ENCODE measurements around the gene RGP1.

The RGP1 gene

DNA sequence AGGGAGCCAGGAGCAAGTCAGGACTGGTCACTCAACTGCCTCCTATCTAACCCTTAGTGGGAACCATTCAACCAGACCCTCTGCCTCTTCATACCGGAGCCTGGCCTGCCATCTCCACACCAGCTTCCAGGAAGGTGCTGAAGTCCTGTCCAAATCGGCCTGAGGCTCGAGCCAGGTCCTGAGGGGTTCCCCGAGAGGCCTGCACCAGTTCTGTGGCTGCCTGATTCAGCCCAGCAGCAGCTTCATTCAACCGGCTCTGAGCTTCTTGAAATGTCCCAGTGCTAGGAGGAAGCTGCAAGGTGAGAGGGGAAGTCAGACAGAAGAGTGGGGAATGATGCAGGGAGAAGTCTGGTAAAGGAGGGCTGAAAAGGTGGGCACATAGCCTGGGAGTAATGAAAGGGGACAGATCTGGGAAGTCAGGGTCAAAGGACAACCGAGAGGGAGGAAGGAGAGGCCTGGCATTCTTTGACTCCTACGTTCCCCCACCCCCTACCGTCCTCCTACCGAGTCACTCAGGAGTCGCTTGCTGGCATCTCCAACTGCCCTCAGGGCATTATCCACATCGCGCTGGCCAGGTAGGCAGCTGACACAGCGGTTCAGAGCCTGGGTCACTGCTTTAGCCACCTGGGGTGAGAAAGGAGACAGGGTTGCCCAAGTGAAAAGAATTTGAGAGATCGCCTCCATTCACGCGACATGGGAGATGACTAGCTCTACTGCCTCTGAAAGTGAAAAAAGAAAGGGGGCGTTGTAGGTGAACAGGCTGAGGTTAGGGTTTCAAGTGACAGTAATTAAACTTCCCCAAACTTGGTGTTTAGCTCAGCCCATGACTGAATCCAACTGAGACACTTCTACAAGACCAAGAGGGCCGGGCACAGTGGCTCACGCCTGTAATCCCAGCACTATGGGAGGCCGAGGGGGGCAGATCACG is 37.3 kb upstream of the RGP1 start:
- Histone ChIP-seq H3K23ac (ENCODE audit: low read length) (no peak overlapping the region), H3K4ac (ENCODE audit: low read depth, low read length) (no peak overlapping the region), H3K4me1 (ENCODE audit: control insufficient read depth, low read depth, low read length) (no peaks in the 10 kb centered on the region), H2BK5ac (ENCODE audit: low read length) (no peak overlapping the region), H3K18ac (ENCODE audit: low read length) (no peak overlapping the region), H3K36me3 (ENCODE audit: control insufficient read depth, insufficient read depth, low read length) (peaks cover 38% of the 10 kb centered on the region), H2BK120ac (ENCODE audit: low read depth, low read length) (no peak overlapping the region), H2AK5ac (ENCODE audit: low read length) (no peak overlapping the region), H3K27me3 (ENCODE audit: insufficient read depth, low read length, poor library complexity) (no peaks in the 10 kb centered on the region), H3K4me3 (ENCODE audit: low read length) (no peak overlapping the region), H3K56ac (ENCODE audit: low read length) (no peak overlapping the region), H3K79me1 (ENCODE audit: low read length) (no peaks in the 10 kb centered on the region), H4K5ac (ENCODE audit: low read length) (no peak overlapping the region), H3K27ac (ENCODE audit: low read depth, low read length) (no peak overlapping the region), H3K79me2 (ENCODE audit: control insufficient read depth, insufficient read depth, low read length) (no peaks in the 10 kb centered on the region), H3K4me2 (ENCODE audit: low read length) (no peak overlapping the region), H3K9ac (ENCODE audit: low read length) (no peak overlapping the region), H4K8ac (ENCODE audit: low read depth, low read length) (no peak overlapping the region), H2BK15ac (replicated peaks; ENCODE audit: low read depth) (no peak overlapping the region)
- no CpG with 5 or more reads among the region's 21 CpGs for WGBS (ENCODE audit: extremely low coverage, insufficient coverage, low lambda C conversion rate)
- no peak for DNase-seq

DNA sequence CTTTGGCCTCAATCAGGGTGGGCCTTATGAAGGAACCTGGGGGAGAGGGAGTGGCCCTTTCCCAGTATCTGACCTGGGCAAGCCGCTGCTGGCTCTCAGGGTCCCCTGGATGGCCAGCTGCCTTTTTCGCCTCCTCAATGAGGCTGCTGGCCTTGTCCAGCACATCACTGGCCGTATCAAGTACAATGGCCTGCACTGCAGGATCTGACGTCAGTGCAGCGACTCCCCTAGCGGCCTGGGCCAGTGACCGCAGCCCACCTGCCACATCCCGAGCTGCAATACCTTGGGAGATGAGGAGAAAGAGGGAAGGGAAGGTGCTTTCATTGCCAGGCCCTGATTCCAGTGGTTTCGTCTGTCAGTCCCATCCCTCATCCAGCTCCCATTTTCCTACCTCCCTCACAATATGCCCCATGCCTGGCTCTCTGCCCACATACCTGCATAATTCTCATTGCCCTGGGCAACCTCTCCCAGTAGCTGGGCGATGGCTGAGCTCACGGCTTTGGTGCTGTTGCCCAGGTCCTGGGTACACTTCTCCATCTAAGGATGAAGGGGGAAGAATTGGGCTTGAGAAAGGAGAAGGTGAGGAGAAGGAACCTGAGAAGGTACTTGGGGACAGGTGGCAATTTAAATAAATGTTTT is 36.2 kb upstream of the RGP1 start:
- no peak overlapping the region for H2AK5ac ChIP-seq (ENCODE audit: low read length)
- H3K18ac ChIP-seq (ENCODE audit: low read length): no peak overlapping the region
- no peak overlapping the region for H2BK5ac ChIP-seq (ENCODE audit: low read length)
- no peak overlapping the region for H2BK15ac ChIP-seq (replicated peaks; ENCODE audit: low read depth)
- H3K56ac ChIP-seq (ENCODE audit: low read length): no peak overlapping the region
- no peak overlapping the region for H4K5ac ChIP-seq (ENCODE audit: low read length)
- H3K4me2 ChIP-seq (ENCODE audit: low read length): no peak overlapping the region
- H3K9ac ChIP-seq (ENCODE audit: low read length): no peak overlapping the region
- no peak overlapping the region for H3K4me3 ChIP-seq (ENCODE audit: low read length)
- no peak overlapping the region for H3K23ac ChIP-seq (ENCODE audit: low read length)
- no peaks in the 10 kb centered on the region for H3K79me2 ChIP-seq (ENCODE audit: control insufficient read depth, insufficient read depth, low read length)
- no peaks in the 10 kb centered on the region for H3K4me1 ChIP-seq (ENCODE audit: control insufficient read depth, low read depth, low read length)
- no peak overlapping the region for H3K4ac ChIP-seq (ENCODE audit: low read depth, low read length)
- DNase-seq: no peak
- H4K8ac ChIP-seq (ENCODE audit: low read depth, low read length): no peak overlapping the region
- peaks cover 38% of the 10 kb centered on the region for H3K36me3 ChIP-seq (ENCODE audit: control insufficient read depth, insufficient read depth, low read length)
- H3K27ac ChIP-seq (ENCODE audit: low read depth, low read length): no peak overlapping the region
- no CpG with 5 or more reads among the region's 11 CpGs for WGBS (ENCODE audit: extremely low coverage, insufficient coverage, low lambda C conversion rate)
- no peak overlapping the region for H2BK120ac ChIP-seq (ENCODE audit: low read depth, low read length)
- H3K79me1 ChIP-seq (ENCODE audit: low read length): no peaks in the 10 kb centered on the region
- no peaks in the 10 kb centered on the region for H3K27me3 ChIP-seq (ENCODE audit: insufficient read depth, low read length, poor library complexity)

DNA sequence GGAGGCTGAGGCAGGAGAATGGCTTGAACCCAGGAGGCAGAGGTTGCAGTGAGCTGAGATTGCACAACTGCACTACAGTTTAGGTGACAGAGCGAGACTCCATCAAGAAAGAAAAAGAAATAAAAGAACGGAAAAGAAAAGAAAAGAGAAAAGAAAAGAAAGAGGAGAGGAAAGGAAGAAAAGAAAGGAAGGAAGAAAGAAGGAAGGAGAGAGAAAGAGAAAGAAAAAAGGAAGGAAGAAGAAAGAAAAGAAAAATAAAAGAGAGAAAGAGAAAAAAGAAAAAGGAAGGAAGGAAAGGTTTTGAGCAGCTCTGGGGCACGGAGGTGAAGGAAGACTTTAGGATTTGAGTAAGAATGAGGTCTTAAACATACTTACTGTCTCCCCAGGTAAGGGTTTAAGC is 35.5 kb upstream of the RGP1 start:
- no peak overlapping the region for H4K5ac ChIP-seq (ENCODE audit: low read length)
- WGBS (ENCODE audit: extremely low coverage, insufficient coverage, low lambda C conversion rate): no CpG with 5 or more reads among the region's 3 CpGs
- no peaks in the 10 kb centered on the region for H3K79me2 ChIP-seq (ENCODE audit: control insufficient read depth, insufficient read depth, low read length)
- H3K4me2 ChIP-seq (ENCODE audit: low read length): no peak overlapping the region
- H2BK5ac ChIP-seq (ENCODE audit: low read length): no peak overlapping the region
- H3K56ac ChIP-seq (ENCODE audit: low read length): no peak overlapping the region
- H3K4me1 ChIP-seq (ENCODE audit: control insufficient read depth, low read depth, low read length): no peaks in the 10 kb centered on the region
- no peaks in the 10 kb centered on the region for H3K27me3 ChIP-seq (ENCODE audit: insufficient read depth, low read length, poor library complexity)
- H3K36me3 ChIP-seq (ENCODE audit: control insufficient read depth, insufficient read depth, low read length): peaks cover 39% of the 10 kb centered on the region
- no peak overlapping the region for H2AK5ac ChIP-seq (ENCODE audit: low read length)
- no peak overlapping the region for H4K8ac ChIP-seq (ENCODE audit: low read depth, low read length)
- H3K4me3 ChIP-seq (ENCODE audit: low read length): no peak overlapping the region
- H3K18ac ChIP-seq (ENCODE audit: low read length): no peak overlapping the region
- DNase-seq: no peak
- H3K23ac ChIP-seq (ENCODE audit: low read length): no peak overlapping the region
- no peak overlapping the region for H2BK15ac ChIP-seq (replicated peaks; ENCODE audit: low read depth)
- H3K79me1 ChIP-seq (ENCODE audit: low read length): no peaks in the 10 kb centered on the region
- no peak overlapping the region for H3K27ac ChIP-seq (ENCODE audit: low read depth, low read length)
- H3K9ac ChIP-seq (ENCODE audit: low read length): no peak overlapping the region
- H3K4ac ChIP-seq (ENCODE audit: low read depth, low read length): no peak overlapping the region
- no peak overlapping the region for H2BK120ac ChIP-seq (ENCODE audit: low read depth, low read length)

DNA sequence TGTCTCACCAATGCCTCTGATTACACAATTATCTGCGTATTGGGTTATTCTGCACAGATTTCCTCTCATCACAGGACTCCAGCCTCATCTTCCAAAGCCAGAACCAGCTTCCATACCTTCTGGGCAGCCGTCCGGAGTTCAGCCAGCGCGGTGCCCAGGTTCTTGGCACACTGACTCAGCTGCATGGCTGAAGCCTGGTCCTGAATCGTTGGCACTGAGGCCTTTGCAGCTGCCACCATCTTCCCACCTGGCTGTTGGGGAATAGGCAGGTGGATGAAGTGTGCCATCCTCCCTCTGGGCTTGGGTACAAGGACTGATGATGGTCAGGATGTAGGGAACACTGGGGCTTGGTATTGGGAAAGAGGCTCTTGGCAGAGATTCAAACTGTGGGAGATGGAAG is 35.0 kb upstream of the RGP1 start:
- H3K4me1 ChIP-seq (ENCODE audit: control insufficient read depth, low read depth, low read length): no peaks in the 10 kb centered on the region
- no peak overlapping the region for H2BK5ac ChIP-seq (ENCODE audit: low read length)
- no peak overlapping the region for H2BK120ac ChIP-seq (ENCODE audit: low read depth, low read length)
- no peak overlapping the region for H3K4ac ChIP-seq (ENCODE audit: low read depth, low read length)
- no peak overlapping the region for H3K18ac ChIP-seq (ENCODE audit: low read length)
- no peak overlapping the region for H4K8ac ChIP-seq (ENCODE audit: low read depth, low read length)
- H3K27me3 ChIP-seq (ENCODE audit: insufficient read depth, low read length, poor library complexity): no peaks in the 10 kb centered on the region
- H4K5ac ChIP-seq (ENCODE audit: low read length): no peak overlapping the region
- H3K9ac ChIP-seq (ENCODE audit: low read length): no peak overlapping the region
- no peak overlapping the region for H3K23ac ChIP-seq (ENCODE audit: low read length)
- H2BK15ac ChIP-seq (replicated peaks; ENCODE audit: low read depth): no peak overlapping the region
- H3K27ac ChIP-seq (ENCODE audit: low read depth, low read length): no peak overlapping the region
- H3K4me2 ChIP-seq (ENCODE audit: low read length): no peak overlapping the region
- no peaks in the 10 kb centered on the region for H3K79me1 ChIP-seq (ENCODE audit: low read length)
- H3K79me2 ChIP-seq (ENCODE audit: control insufficient read depth, insufficient read depth, low read length): no peaks in the 10 kb centered on the region
- no peak for DNase-seq
- WGBS (ENCODE audit: extremely low coverage, insufficient coverage, low lambda C conversion rate): no CpG with 5 or more reads among the region's 6 CpGs
- no peak overlapping the region for H3K56ac ChIP-seq (ENCODE audit: low read length)
- no peak overlapping the region for H2AK5ac ChIP-seq (ENCODE audit: low read length)
- peaks cover 44% of the 10 kb centered on the region for H3K36me3 ChIP-seq (ENCODE audit: control insufficient read depth, insufficient read depth, low read length)
- H3K4me3 ChIP-seq (ENCODE audit: low read length): no peak overlapping the region

DNA sequence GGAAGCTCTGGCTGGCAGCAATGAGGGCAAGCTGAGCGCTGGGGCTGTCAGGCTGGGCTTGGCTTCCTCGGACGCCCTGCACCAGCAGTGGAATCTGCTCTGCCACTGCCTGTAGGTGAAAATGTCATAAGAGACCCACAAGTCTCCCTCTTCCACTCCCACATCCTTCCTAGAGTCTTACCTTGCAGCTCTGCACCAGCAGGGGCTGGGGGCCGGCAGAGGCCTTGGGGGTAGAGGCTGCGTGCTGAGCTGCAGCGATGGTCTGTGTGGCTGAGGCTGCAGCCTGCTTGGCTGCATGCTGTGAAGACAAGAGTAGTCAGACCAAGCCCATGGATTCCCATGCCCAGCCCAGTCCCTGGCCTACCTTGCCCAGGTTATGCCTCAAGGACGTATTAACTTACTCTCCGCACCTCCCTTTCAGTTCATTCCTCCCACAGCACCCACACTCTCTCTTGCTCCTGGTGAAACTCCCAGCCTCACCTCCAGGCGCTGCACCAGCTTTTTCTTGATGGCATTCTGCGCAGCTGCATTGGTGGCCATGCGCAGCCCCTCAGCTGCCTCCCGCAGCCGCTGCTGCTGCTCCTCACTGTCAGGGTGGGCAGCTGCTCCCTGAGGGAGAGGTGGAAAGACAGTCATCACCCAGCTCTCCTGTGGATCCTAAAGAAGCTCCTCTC is 34.4 kb upstream of the RGP1 start:
- Histone ChIP-seq H2BK120ac (ENCODE audit: low read depth, low read length) (no peak overlapping the region), H3K4ac (ENCODE audit: low read depth, low read length) (no peak overlapping the region), H2BK5ac (ENCODE audit: low read length) (no peak overlapping the region), H3K4me1 (ENCODE audit: control insufficient read depth, low read depth, low read length) (no peaks in the 10 kb centered on the region), H3K27ac (ENCODE audit: low read depth, low read length) (no peak overlapping the region), H3K36me3 (ENCODE audit: control insufficient read depth, insufficient read depth, low read length) (peaks cover 48% of the 10 kb centered on the region), H3K27me3 (ENCODE audit: insufficient read depth, low read length, poor library complexity) (no peaks in the 10 kb centered on the region), H3K4me3 (ENCODE audit: low read length) (no peak overlapping the region), H3K56ac (ENCODE audit: low read length) (no peak overlapping the region), H3K9ac (ENCODE audit: low read length) (no peak overlapping the region), H2AK5ac (ENCODE audit: low read length) (no peak overlapping the region), H3K79me1 (ENCODE audit: low read length) (no peaks in the 10 kb centered on the region), H3K79me2 (ENCODE audit: control insufficient read depth, insufficient read depth, low read length) (no peaks in the 10 kb centered on the region), H4K5ac (ENCODE audit: low read length) (no peak overlapping the region), H2BK15ac (replicated peaks; ENCODE audit: low read depth) (no peak overlapping the region), H3K23ac (ENCODE audit: low read length) (no peak overlapping the region), H3K4me2 (ENCODE audit: low read length) (no peak overlapping the region), H3K18ac (ENCODE audit: low read length) (no peak overlapping the region), H4K8ac (ENCODE audit: low read depth, low read length) (no peak overlapping the region)
- no peak for DNase-seq
- no CpG with 5 or more reads among the region's 13 CpGs for WGBS (ENCODE audit: extremely low coverage, insufficient coverage, low lambda C conversion rate)
